Endometrial microvascular endothelial cells (primary cell): Measurements from ENCODE around the gene VPS4A. TPM values are rescaled to one million over a fixed set of nuclear protein-coding genes. Genes with fewer than 3 reads are reported as not detected.

Experiments
- in situ Hi-C: cut with HindIII; loops from 2 replicates; pipeline ENCODE4 v1.10.0; 2017; ENCODE audit warnings: low sequenced_read_pairs, low pct_unique_long_range_greater_than_20kb; ENCODE audit errors: inconsistent ontology term
- total RNA-seq: library from RNA; depleted of rRNA; stranded (reverse); fragments of >200 nt; gene quantifications from one replicate; pipeline ENCODE4 v1.2.3, GENCODE V29; 2015; ENCODE audit errors: inconsistent ontology term

Gene VPS4A
- total RNA-seq, 1 donor from 2014 or later = 32.5 TPM

GRCh38 chr16:69324013-69324531 lies 12.9 kb downstream of the VPS4A start:
- in situ Hi-C loops = no loop called here

- in situ Hi-C loops = no loop called here
Observed at GRCh38 chr16:69324585-69325253, 13.6 kb downstream of the VPS4A start.

GRCh38 chr16:69325784-69326171 lies 14.6 kb downstream of the VPS4A start:
- in situ Hi-C loops = no loop called here

- in situ Hi-C loops = no loop called here
Observed at GRCh38 chr16:69326172-69326873, 15.2 kb downstream of the VPS4A start.

- in situ Hi-C loops = no loop called here
Observed at GRCh38 chr16:69327585-69328310, 16.6 kb downstream of the VPS4A start.

- in situ Hi-C loops = no loop called here
Observed at GRCh38 chr16:69328854-69329316, 17.7 kb downstream of the VPS4A start.

- in situ Hi-C loops = no loop called here
Observed at GRCh38 chr16:69329369-69330285, 18.5 kb downstream of the VPS4A start.

GRCh38 chr16:69330286-69331109 lies 19.3 kb downstream of the VPS4A start, which contains the start of gene PDF:
PDF (minus strand) TSS chr16:69330588; CDS start chr16:69330570, 18 bp downstream.
- in situ Hi-C loops = no loop called here

GRCh38 chr16:69334696-69335095 lies 23.5 kb downstream of the VPS4A start:
- in situ Hi-C loops = no loop called here

- in situ Hi-C loops = no loop called here
Observed at GRCh38 chr16:69338557-69339288, 27.6 kb downstream of the VPS4A start.

- in situ Hi-C loops = no loop called here
Observed at GRCh38 chr16:69339289-69340094, 28.3 kb downstream of the VPS4A start, which contains the start of the genes COG8 and NIP7. COG8 (minus strand) TSS chr16:69339564; CDS start chr16:69339552, 12 bp downstream. NIP7 (plus strand) TSS chr16:69339772; CDS start chr16:69339830, 58 bp downstream.

GRCh38 chr16:69340095-69340644 lies 29.0 kb downstream of the VPS4A start:
- in situ Hi-C loops = no loop called here

- in situ Hi-C loops = no loop called here
Observed at GRCh38 chr16:69344171-69344570, 33.0 kb downstream of the VPS4A start.

GRCh38 chr16:69345923-69346322 lies 34.8 kb downstream of the VPS4A start:
- in situ Hi-C loops = no loop called here

GRCh38 chr16:69346683-69347082 lies 35.5 kb downstream of the VPS4A start:
- in situ Hi-C loops = no loop called here

- in situ Hi-C loops = no loop called here
Observed at GRCh38 chr16:69348222-69348621, 37.1 kb downstream of the VPS4A start.
